ENCODE measurements around the gene TMEM245.

Gene TMEM245

GRCh38 chr9:109085510-109085909 lies 34.2 kb downstream of the TMEM245 start:
- TF ChIP-seq CTCF (IDR thresholded peaks at IDR 0.05; ENCODE audit: low read depth, low read length), result no peak
- no peak for DNase-seq (ENCODE audit: low read depth in 2 of 2)
- H3K4me3 ChIP-seq (replicated peaks in 1 of 2; ENCODE audit: low read depth in 2 of 2, low read length in 2 of 2), result no peak overlapping the region

- DNase-seq (ENCODE audit: low read depth in 2 of 2), result no peak
- TF ChIP-seq CTCF (IDR thresholded peaks at IDR 0.05; ENCODE audit: low read depth, low read length), result no peak
- no peak overlapping the region for H3K4me3 ChIP-seq (replicated peaks in 1 of 2; ENCODE audit: low read depth in 2 of 2, low read length in 2 of 2)
These were observed 35.8 kb downstream of the TMEM245 start for GRCh38 chr9:109083813-109084405.

GRCh38 chr9:109083141-109083540 lies 36.6 kb downstream of the TMEM245 start:
- no peak for TF ChIP-seq CTCF (IDR thresholded peaks at IDR 0.05; ENCODE audit: low read depth, low read length)
- DNase-seq (ENCODE audit: low read depth in 2 of 2), result no peak
- H3K4me3 ChIP-seq (replicated peaks in 1 of 2; ENCODE audit: low read depth in 2 of 2, low read length in 2 of 2), result no peak overlapping the region

GRCh38 chr9:109082091-109082620 lies 37.6 kb downstream of the TMEM245 start:
- no peak overlapping the region for H3K4me3 ChIP-seq (replicated peaks in 1 of 2; ENCODE audit: low read depth in 2 of 2, low read length in 2 of 2)
- no peak for DNase-seq (ENCODE audit: low read depth in 2 of 2)
- no peak for TF ChIP-seq CTCF (IDR thresholded peaks at IDR 0.05; ENCODE audit: low read depth, low read length)

GRCh38 chr9:109074236-109074889 lies 45.4 kb downstream of the TMEM245 start:
- H3K4me3 ChIP-seq (replicated peaks in 1 of 2; ENCODE audit: low read depth in 2 of 2, low read length in 2 of 2), result no peak overlapping the region
- TF ChIP-seq CTCF (IDR thresholded peaks at IDR 0.05; ENCODE audit: low read depth, low read length), result no peak
- no peak for DNase-seq (ENCODE audit: low read depth in 2 of 2)

DNA sequence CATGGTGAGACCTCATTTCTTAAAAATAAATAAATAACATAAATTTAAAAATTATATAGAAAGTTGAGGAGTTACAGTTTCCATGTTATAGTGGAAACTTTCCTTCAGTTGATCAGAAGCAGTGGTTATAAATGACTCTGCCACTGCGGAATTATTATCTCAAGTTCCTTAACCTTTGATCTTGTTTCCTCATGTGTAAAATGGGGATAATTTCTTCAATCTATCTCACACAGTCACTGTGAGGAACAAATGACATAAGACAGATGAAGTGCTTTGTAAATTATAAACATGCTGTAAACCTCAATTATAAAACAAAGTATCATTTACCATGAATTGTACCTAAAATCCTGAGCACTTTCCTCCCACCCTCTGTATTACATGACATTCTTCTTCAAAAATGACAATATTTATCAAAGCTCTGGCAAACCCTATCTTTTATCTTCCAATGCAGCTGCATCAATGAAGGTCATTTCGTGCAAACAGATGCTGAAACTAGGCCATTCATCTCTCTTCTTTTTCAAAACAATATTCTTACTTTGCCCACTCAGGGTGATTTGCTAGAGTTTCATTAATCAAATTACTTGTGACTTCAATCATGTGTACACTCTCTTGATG lies 46.8 kb downstream of the TMEM245 start:
- no peak for TF ChIP-seq CTCF (IDR thresholded peaks at IDR 0.05; ENCODE audit: low read depth, low read length)
- DNase-seq (ENCODE audit: low read depth in 2 of 2), result no peak
- no peak overlapping the region for H3K4me3 ChIP-seq (replicated peaks in 1 of 2; ENCODE audit: low read depth in 2 of 2, low read length in 2 of 2)

All from cardiac fibroblast (primary cell).